DMS153 treated with DMSO at 0.1 percent for 48 hours (cell line): ENCODE data around the gene CCL4L2.
"Not testable (repeated sequence)": the region's sequence is repeated elsewhere in the genome, so short reads cannot be mapped to it uniquely, and the experiment has no call there.

Source experiments
- DNase-seq: peaks from one replicate; lab custom pipeline; 2025; ENCODE audit not compliant: unreplicated experiment; lab: John Stamatoyannopoulos, UW

The CCL4L2 gene

DNA sequence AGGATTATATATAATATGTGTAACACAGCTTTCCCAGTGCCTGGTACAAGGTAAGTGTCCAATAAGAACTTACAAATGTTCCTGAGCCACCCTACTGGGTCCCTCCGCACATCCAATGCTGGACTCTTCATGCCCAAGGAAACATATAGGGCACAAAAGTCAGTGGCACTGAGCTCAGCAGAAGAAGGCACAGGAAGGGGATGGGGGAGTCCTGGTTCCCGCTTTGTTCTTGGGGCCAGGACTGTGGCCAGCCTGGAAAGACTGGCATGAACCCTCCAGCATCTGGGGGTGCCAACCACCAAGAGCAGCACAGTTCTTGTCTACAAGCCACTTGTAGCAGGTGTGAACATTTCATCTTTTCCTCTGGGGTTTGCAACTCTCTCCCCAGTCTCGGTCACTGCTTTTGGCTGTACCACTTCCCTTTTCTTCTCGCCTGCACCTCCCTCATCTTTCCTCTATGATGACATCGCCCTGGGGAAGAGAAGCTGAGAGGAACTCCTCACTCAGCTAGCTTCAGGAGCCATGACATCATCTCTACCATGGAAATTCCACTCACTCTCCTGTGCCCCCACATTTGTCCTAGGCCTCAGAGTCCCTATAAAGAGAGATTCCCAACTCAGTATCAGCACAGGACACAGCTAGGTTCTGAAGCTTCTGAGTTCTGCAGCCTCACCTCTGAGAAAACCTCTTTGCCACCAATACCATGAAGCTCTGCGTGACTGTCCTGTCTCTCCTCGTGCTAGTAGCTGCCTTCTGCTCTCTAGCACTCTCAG, at the start of gene CCL4L2:
CCL4L2 (plus strand) TSS at position 625 of the 773 bp plus-strand sequence.
- not testable (repeated sequence) for DNase-seq

DNA sequence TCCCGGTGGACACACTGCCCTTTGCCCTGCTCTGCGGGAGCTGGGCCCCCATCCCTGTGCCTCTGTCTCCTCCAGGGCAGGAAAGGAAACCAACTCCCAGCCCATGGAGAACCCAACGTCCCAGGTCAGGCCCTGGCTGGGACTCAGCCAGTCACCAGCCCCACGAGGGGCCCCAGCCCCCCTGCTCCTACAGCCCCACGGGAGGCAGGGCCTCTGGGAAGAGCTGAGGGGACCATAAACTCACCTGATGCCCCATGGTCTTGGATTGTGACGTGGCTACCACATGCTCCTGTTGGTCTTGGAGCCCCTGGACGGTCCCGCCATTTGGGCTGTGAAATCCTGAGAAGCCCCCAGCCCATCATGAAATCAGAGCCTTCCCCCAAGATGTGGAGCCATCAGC, 42.0 kb upstream of the CCL4L2 start:
- DNase-seq = not testable (repeated sequence)

DNA sequence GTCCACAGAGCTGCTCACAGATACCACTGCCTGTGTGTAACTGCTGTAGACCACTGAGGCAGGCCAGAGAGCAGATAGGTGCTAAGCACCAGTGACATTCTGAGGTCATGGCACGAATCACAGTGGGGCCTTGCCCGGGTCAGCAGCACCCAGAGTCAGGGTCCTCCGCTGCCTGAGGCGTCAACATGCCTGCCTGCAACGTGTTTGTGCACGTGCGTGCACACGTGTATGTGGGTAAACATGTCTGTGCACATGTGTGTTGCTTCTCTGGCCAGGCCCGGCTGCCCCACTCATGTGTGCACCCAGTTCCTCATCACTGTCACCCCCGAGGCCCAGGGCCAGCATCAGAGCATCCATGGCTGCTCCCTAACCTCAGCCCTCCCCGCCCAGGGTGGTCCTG, 34.3 kb upstream of the CCL4L2 start, which contains the start of gene TBC1D3B:
TBC1D3B (minus strand) TSS at position 101 of the 400 bp plus-strand sequence. CDS start 1,586 bp downstream, outside the sequence.
- DNase-seq = not testable (repeated sequence)

DNA sequence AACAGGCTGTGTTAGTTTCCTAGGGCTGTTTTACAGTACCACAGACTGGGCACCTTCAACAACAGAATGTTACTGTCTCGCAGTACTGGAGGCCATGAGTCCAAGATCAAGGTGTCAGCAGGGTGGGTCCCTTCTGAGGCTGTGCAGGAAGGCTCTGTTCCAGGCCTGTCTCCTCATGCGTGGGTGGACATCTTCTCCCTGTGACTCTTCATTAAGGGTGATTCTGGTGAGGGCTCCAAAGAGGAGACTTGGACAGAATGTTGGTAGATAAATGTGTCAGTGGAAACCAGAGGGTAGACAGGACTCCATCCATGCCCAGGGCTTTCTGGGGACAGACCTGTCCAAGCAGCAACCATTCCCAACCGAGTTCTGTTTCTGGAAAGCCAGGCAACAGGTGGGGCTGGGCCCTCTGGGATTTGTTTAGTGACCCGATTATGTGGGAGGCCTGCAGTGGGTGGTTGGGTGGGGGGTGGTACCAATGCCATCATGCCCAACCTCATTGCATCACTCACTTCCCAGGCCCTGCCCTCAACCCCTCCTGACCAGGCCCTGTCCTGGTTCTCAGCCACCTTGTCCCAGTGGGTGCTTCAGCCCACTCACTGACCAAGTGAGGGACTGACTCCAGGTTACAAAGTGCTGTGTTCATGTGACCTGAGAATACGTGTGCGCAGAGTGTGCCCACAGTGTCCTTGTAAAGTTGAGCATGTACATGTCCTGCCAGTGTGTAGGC, 29.3 kb upstream of the CCL4L2 start:
- not testable (repeated sequence) for DNase-seq

DNA sequence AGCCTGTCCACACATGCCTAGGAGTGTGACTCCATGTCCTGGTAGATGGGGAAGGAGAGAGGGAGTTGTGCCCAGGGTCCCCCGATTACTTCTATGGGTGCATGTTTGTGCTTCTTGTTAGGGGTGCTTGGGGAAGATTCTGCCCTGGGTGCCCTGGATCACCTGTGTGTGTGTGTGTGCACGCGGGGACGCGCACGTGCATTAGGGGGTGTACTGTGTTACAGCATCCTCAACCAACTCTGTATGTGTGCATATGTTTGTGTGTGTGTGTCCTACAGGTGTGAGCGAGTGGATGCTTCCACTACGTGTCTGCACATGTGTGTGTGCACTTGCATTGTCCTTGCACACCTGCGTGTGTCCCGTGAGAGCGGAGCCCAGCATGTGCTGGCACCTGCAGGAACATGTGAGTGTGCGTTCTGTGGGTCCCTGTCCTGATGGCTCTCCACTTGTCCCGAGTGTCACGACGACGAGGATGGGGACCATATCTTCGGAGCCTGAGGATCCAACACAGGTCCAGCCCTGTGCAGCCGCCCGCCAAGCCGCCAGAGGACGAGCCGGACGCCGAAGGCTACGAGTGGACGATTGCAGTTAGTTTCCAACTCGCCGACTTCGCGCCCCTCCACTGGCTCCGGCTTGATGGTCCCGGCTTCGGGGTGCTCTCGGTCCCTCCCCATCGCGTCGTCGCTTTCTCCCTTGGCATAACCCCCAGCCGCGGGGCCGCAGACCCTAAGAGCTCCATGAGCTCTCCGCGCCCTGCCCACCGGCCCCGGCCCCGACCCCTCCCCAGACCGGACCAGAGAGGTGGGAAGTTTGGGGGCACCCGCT, 28.5 kb upstream of the CCL4L2 start:
- DNase-seq = no peak

DNA sequence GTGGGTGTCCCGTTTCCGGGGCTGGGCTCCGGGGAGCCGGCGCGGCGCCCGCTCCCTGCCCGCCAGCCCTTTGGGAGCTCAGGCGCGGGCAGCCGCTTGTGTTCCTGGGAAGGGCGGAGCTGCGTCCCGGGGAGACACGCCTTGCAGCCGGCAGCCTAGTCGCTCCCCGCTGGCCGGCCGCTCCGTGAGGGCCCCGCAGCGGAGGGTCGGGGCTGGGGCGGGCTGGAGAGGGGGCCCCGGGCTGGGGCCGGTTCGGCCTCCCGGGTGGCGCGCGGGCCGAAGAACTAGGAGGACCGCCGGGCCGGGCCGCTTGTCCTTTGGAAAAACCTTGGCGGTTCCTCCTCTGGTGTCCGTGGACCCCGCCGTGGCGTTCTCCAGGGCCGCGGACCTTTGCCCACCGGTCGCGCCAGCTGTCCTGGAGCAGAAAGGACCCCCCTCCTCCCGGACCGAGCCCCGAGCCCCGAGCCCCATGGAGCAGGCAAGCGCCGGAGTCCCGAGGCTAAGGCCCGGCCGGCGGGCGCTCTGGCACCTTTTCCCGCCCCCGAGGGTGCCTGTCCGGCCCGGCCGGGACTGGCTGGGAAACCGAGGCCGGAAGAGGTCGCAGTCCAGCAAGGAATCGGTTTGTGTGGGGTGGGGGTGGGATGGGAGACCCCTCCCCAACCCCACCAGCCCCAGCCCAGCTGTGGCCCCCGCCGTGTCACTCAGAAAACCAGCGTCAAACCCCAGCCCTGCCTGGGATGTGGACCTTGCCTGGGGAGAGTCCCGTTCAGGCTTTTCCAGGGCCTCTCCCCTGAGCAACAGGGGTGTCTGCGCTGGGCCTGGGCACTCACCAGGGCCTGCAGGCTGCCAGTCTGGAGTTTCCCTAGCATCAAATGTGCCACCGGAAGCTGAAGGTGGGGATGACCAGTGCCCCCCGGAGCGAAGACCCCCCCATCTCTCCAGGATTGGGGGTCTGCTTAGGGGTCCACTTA, 27.6 kb upstream of the CCL4L2 start:
- no peak for DNase-seq

DNA sequence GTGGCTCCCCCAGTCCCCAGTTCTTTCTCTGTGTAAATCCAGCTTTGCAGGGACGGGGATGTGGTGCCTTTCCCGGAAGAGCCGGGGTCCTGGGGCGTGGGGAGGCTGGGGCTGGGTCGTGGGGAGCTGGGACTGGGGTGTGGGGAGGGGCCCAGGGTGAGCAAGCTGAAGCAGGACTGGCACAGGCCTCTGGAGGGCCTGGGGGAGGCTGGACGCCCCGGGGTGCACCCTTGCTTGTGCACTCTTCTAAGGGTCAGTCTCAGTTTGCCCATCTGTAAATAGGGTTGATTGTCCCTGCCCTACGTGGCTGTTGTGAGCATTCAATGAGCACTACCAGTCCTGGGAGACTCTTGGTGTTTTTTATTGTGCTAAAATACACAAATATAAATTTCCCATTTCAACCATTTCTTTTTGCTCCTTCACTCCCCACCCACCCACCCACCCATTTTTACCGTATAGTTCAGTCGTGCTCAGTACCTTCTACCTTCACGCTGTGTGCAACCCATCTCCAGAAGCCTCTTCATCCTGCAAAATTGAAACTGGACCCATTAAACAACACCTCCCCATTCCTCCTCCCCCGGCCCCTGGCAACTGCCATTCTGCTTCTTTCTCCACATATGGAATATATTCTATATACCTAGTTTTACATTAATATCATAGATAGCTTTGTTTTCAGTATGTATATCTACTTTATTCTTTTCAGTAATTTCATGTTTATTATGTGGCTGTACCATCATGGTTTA, 26.7 kb upstream of the CCL4L2 start:
- no peak for DNase-seq

DNA sequence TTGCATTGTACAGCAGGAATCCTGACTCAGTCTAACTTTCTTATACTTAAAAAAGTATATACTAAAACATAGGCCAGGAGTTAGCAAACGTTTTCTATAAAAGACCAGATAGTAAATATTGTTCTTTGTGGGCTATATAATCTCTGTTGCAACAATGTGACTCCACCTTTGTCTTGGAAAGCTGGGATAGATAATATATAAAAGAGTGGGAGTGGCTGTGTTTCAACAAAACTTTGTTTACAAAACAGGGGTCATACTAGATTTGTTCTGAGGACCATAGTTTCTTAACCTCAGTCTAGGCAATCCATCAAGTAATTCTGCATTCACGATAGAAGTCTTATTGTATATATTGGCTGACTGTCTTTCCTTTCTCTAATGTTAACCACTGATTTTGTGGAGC, 25.4 kb upstream of the CCL4L2 start:
- no peak for DNase-seq

DNA sequence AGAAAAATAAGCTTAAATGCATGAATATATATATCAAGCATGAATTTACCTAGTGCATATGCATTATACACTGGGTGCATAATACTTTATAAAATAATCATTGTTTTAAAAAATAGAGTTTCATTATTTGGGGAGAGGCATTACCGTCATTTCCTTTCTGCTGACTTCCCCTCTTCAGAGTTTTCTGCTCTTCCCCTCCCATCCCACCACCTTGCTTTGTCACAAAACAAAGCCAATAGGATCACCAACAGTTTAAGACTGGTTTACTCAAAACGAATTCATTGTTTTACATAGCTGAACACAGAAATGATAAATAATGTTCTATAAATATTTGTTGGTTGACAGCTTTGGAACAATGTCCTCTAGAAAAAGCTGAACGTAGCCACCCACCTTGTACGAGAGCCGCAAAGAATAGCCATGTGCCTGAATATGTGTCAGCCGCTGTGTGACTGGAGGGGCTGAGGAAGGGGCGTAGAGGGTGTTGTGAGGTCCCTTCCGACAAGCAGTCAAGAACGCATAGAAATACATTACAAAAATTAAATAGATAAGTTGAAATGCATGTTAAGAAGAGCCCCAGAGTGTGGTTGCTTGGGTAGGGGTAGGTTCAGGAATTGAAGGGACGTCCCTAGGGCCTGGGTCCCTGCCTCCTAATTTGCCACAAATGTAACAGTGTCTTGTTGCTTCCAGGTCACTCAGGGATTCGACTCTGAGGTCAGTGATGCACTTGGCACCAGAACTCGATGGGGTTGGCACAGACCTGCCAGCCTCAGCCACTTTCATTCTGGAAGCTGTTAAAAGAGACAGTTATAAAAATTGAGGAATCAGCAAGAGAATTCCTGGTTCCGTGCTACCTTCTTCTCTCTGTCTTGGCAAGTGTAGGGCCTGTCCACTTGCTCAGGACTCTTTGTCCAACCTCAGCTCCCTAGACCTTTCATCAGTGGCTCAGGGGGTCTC, 23.8 kb upstream of the CCL4L2 start:
- DNase-seq = not testable (repeated sequence)

DNA sequence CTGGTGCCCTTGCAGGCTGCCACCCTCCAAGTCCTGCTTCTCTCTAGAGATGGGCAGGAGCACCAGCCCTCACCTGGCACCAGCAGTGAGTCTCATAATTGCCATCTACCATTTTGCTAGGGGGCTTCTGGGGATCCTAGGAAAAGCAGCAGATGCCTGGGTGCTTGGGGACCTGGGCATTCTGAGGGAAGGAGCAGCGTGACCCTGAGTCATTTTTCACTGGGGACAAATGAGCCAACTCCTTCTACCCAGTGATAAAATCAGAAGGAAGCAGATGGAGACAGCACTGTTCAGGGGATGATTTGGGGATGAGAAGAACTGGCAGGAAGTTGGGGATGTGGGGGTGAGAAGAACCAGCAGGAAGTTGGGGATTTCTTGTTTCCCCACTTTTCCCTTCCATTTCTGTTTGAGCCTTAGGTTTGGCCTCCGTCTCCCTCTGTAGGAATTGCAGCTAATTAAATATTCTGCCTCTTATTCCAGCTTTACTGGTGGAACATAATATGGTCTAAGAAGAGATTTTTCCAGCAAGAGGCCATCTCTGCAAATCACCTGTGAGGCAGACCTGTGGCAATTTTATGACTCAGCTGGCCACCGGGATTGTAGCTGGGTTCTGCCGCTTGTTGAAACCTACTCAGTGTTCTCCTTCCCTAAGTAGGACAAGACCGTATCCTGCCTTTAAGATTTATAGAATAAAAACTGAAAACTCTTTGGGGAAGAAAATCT, 22.8 kb upstream of the CCL4L2 start:
- not testable (repeated sequence) for DNase-seq

DNA sequence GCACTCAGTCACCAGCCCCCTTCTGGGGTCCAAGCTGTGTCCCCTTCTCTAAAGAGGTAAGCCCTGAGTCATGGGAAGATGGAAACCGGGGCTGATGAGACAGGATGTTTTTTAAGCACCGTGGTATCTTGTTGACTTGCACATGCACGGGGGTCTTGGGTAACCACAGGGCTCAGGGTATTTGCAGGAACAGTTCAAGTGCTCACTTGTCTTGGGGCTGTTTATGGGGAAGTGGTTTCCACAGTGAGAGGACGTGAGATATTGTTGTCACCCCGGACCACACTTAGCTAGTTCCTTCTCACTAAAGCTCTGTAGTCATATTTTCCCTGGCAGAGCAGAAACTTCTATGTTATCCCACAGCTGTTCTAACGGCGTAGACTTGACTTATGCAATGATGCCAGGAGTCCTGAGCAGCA, 22.0 kb upstream of the CCL4L2 start:
- DNase-seq = no peak

DNA sequence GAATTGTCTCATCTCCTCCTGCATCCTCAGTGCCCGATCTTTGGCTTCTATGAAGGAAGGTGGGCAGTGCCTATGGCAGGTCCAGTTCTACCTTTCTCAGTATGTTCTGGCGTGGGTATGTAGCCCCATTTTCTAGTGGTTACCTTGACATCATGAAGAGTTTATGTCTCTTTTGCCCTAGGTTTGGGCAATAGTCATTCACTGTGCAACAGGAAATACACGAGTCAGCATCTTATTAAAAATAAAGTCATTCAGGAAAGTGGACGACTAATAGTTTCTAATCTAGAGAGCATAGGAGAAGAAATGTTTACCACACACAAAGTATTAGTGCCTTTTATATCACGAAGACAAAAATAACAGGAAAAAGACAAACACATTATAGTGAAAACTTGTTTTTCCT, 20.9 kb upstream of the CCL4L2 start:
- DNase-seq = not testable (repeated sequence)

DNA sequence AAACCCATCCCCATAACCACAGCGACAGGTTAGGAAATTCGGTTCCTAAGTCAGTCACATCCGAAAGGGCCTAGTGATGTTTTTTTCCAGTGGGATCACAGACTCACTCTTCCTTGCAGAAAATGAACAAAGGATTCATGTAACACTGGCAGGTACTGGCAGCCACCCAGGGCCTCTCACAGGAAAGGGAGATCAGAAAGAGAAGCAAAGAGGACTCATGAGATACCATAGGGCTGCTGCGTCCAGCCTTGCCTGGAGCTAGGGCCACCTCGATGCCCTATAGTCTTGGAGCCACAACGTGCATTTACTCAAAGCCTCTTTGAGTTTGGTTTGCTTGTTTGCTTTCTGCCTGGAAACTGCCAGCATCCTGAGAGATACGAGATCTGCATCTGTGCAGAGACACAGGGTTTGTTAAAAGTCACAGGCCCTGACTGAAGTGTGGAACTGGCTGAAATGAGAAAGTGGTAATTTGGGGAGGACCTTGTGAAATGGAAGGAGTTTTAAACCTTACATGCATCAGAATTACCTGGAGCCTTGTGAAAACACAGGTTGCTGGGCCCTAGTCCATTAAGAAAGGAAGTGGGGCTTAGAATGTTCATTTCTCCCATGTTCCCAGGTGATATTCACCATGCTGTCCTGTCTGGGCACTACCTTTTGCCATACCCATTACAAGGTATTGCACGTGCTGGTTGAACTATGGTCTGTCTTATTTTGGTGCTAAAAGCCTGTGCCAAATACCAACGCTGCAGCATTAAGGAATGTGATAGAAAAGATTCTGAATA, 20.1 kb upstream of the CCL4L2 start:
- not testable (repeated sequence) for DNase-seq

DNA sequence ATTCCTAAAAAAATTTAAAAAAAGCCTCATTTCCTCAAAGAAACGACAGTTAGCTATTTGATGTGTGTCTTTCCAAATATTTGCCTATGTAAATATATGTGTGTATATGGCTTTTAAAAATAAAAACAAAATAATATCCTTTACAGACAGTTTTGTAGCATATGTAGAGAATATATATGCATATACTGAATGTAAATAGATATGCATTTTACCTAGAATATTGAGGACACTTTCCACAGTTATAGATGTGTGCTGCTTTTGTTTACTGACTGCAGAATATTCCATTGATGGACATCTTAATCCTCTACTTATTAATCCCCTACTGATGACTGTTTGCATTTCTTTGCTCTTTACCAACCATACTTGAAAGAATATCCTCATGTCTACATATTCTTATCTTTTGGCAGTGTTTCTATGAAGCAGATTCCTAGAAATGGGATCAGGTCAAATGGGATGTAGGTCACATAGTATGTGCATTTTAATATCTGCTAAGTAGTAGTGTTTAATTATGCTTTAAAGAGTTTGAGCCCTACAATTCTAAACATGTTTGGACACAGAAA, 17.6 kb upstream of the CCL4L2 start:
- DNase-seq = no peak

DNA sequence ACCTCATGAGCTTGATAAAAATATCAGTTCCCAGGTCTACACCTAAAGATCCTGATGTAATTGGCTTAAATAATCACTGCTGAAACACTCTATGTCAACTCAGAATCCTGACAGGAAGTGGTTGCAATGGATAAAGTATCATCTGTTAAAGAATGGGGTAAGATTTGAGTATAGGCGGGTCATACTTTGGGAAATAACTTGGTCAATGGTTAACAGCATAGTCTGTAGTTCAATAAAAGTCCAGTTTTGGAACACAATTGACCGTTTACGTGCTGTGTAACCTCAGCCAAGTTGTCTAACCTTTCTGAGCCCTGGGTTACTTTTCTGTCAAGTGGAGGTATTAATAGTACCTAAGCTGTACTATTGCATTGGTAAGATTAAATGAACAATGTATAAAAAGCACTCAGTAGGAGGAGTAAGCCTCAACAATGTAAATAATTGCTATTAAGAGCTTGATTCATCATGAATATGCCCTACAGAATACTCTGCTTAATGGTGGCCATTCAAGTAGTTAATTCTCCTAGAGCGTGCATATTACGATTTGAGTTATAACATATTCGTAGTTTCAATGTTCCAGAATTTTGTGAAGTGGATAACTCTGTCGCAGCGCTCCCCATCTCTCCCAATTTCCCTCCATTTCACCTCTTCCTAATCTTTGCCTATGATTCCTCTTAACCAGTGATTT, 16.6 kb upstream of the CCL4L2 start:
- not testable (repeated sequence) for DNase-seq

DNA sequence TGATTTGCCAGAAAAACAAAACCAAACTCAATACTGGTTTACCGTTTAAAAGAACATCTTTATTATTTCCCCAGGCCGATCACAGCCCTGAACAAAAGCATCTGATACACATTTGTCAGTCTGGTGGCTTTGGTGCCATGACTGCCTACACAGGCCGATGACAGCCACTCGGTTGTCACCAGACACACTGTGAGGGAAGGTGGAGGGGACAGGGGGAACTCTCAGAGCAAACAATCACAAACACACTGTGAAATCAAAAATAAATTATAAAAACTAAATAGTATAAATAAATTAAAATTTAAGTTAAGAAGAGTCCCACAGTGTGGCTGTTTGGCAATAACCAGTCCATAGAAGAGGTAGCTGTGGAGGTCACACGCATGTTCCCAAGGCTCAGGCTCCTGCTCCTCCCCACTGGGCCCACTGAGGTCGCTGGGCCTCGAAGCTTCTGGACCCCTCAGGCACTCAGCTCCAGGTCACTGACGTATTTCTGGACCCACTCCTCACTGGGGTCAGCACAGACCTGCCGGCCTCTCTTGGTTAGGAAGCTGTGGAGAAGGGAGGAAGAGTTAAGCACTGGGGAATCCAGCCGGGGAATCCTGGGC, 15.9 kb upstream of the CCL4L2 start:
- not testable (repeated sequence) for DNase-seq
